GM18511 (cell line): Measurements from ENCODE around the gene SLC25A25.

ENCODE experiments used
- ATAC-seq: cut with Tn5 transposase; IDR thresholded peaks from one replicate; pipeline ENCODE4 v1.9.1; 2021; ENCODE audit warnings: mild to moderate bottlenecking, moderate library complexity; ENCODE audit not compliant: unreplicated experiment

The SLC25A25 gene

DNA sequence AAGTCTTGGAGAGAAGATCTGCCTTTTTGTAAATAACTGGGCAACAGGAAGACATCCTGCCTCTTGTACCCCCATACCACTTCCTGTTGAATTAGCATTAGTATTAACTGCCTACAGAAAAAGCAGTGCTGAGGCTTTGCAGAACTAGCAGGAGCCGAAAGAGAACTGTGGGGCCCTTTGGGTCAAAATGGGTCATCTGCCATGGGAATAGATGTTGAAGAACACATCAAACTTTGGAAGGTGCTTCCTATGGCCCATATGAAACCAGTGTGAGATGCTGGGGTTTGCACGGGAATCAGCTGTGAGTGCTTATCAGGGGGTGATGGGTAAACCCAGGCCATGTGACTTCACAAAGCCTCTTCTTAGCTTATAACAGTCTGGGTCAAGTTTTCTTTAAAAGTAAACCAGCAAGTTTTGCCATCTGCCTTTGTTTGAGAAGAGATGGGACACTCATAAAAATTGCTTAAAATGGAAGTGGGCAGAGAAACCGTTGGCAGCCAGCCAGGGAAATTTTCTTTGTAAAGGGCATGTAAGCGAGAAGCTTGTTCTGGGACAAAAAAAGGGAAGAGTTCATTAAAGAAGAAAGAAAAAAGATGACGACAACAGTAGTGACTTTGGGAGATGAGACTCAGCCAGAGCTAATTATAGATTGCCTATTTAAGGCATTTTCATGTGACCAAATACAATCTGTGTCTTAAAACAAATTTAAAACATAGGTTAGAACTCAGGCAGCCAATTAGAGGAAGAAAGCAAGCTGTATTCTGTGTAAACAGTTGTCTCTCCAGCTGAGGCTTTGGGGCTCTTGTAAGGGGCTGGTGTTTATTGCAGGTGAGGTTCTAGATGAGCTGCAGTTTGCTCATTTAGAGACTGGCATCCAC is 4.4 kb downstream of the SLC25A25 start:
- no peak for ATAC-seq

DNA sequence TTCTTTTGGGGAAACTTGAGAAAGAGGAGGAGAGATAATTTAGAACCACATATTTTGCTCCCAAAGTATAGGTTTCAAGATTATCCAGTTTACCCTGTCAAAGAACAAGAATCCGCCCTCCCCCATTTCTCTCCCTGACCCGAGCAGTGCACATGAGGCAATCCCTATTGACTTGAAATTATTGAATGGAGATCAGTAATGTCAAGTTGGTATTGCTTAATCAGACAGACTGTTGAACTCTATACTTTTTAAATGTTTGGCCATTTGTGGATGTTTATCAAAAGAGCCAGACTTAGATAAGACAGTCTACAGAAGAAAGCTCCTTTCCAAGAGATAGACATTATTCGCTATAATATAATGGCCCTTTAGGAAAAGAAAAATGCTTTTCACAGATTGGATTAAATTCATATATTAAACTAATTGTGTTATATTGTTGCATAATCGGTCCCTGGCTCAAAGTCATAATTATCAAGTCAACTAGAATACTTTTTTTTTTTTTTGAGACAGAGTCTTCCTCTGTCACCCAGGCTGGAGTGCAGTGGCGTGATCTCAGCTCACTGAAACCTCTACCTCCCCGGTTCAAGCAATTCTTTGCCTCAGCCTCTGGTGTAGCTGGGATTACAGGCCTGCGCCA is 5.3 kb downstream of the SLC25A25 start:
- ATAC-seq: no peak

- ATAC-seq: no peak
Measured at GRCh38 chr9:128077847-128078503, 9.9 kb downstream of the SLC25A25 start.

- no peak for ATAC-seq
Measured at GRCh38 chr9:128078504-128079434, 10.7 kb downstream of the SLC25A25 start.

- no peak for ATAC-seq
Measured at GRCh38 chr9:128080206-128080605, 12.2 kb downstream of the SLC25A25 start.

DNA sequence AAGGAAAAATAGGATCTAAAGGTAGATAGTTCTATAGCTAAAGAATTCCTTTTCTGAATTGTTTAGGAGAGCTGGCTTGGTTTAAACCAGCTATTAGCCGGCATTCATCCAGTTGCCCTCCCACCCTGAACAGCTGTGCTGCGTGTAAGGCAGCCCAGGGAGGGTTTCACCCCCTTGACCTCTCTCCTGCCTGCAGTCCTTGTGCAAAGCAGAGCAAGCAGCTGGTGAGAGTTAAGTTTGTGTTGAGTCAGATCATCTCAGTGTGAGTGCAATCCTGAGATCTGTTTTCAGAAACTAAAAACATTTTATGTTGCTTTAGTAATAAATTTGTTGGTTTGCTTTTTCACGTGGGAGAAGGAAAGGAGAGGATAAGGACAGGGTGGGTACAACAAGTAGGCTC is 13.0 kb downstream of the SLC25A25 start:
- ATAC-seq: no peak

- no peak for ATAC-seq
Measured at GRCh38 chr9:128082151-128082550, 14.1 kb downstream of the SLC25A25 start.

DNA sequence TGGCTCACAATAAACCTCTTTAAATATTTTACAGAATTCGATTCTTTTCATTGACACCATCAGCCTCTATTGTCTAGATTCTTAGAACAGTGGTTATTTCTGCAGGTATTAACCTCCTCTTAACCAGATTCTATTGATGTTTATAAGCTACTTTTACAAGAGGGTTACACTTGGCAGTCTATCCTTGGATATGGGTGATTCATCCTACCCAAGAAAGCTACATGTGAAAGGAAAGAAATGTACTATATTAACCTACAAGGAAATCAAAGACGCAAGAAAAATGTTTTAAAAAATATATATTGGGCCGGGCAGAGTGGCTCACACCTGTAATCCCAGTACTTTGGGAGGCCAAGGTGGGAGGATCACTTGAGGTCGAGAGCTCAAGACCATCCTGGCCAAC is 16.7 kb downstream of the SLC25A25 start:
- ATAC-seq: no peak

DNA sequence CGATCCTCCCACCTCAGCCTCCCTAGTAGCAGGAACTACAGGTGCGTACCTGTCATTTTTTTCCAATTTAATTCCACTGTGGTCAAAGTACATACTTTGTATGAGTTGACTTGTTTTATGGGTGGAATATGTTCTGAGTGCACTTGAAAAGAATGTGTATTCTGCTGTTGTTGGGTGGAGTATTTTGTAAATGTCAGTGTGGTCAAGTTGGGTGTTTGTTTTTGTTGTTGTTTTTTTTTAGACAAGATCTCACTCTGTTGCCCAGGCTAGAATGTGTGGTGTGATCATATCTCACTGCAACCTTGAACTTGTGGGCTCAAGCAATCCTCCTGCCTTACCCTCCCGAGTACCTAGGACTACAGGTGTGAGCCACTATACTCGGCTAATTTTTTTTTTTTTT is 17.9 kb downstream of the SLC25A25 start:
- ATAC-seq: no peak

DNA sequence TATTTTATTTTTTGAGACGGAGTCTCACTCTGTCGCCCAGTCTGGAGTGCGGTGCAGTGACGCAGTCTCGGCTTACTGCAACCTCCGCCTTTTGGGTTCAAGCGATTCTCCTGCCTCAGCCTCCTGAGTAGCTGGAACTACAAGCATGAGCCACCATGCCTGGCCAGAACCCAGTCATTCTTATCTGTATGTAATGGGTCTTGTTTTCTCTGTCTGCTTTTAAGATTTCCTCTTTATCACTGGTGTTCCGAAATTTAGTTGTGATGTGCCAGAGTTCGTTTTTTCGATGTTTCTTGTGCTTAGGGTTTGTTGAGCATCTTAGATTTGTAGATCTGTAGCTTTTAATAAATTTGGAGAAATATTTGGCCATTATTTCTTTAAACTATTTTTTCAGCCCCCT is 19.2 kb downstream of the SLC25A25 start:
- no peak for ATAC-seq

DNA sequence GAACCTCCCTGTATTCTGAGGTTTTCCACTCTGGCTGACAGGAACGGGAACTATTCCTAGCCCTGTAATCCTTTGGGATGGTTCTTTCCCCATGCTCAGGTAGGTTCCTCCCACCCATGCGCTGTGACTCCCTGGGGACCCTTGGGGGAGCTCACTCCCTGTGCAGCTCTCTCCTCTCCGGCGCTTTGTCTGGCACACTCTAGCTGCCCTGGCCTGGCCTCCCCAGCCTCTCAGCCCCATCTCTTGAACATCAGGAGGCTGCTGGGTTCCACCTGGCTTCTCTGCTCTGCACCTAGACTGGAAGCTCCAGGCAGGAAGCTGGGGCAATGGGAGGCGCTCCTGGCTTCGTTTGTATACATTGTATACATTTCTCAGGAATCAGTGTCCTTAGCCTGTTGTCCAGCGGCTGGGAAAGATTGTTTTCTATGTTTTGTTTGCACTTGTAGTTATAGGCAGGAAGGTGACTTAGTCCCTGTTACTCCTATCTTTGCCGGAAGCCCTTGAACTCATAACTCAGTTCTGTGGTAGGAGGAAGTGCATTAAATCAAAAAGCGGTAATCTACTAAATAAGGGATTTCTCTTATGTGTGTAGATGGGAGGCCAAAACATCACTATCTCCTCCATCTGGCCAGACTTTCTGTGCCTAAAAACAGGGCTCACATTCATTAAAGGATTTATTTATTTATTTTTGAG is 20.4 kb downstream of the SLC25A25 start:
- no peak for ATAC-seq

- no peak for ATAC-seq
Measured at GRCh38 chr9:128089299-128089698, 21.3 kb downstream of the SLC25A25 start.

DNA sequence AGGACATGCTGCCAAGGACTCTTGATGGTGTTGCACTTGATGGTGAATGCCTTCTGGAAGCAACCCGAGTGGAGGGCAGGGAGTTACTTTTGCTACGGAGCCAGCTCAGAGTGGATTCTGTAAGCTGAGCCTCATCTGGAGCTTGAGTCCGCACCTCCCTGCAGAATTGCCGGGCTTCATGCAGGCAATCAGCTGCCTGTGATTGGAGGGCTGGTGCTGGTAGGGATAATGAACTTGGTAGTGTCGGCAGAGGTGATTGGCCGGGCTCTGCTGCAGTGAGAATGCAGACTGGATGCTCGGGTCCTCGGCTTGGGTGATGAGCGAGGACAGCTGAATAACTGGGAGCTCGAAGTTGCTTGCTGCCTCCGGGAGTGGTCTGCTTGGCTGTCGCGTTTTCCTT is 23.1 kb downstream of the SLC25A25 start:
- ATAC-seq: no peak

DNA sequence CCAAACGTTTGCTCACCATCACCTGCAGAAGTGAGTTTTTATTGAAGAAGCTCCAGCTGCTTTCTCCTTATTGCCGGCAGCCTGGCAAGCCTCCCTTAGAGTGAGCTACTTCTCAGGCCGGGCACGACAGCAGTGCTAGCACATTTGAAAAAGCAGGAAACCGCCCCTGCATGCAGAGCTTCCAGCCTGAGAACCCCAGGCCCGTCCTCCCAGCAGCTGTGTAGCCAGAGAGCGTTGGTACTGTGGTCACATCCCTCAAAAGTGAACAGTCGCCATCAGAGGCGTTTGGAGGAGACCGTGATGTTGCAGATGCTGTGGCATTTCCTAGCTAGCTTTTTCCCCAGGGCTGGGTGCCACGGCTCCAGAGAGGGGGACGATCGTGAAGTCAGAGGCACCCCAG is 23.5 kb downstream of the SLC25A25 start:
- ATAC-seq: no peak

- ATAC-seq: no peak
Measured at GRCh38 chr9:128092199-128092977, 24.4 kb downstream of the SLC25A25 start.

- ATAC-seq: no peak
Measured at GRCh38 chr9:128093011-128093410, 25.0 kb downstream of the SLC25A25 start.

GRCh38 chr9:128094166-128094949 is 26.3 kb downstream of the SLC25A25 start:
- ATAC-seq: peak; percentile 97

DNA sequence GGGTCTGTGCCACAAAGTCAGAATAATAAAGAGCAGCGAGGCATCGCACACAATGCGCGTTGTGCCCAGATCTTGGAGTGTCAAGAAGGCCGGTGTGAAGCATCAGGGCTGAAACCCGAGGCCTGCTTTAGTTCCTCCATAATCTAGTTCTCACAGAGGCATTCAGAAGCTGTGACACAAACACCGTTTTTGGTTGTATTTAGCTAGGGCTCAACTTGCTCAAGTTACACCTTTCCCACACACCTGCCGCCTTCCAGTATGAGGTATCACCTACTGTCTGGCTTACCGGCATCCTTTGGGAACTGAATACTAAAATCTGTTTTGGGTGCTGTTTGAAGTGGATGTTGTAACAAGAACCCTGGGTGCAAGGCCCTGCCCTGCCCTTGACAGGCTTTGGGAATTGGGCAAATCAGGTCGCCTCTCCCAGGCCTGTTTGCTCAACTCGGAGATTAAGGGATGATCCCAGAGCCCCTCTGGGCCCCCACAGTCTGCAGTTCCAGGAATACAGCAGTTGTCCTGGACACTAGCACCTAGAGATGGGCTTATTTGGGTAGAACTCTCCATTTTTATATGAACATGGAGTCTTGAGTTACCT is 27.0 kb downstream of the SLC25A25 start:
- no peak for ATAC-seq
